ENCODE measurements around the gene CDCP1.

Gene CDCP1

DNA sequence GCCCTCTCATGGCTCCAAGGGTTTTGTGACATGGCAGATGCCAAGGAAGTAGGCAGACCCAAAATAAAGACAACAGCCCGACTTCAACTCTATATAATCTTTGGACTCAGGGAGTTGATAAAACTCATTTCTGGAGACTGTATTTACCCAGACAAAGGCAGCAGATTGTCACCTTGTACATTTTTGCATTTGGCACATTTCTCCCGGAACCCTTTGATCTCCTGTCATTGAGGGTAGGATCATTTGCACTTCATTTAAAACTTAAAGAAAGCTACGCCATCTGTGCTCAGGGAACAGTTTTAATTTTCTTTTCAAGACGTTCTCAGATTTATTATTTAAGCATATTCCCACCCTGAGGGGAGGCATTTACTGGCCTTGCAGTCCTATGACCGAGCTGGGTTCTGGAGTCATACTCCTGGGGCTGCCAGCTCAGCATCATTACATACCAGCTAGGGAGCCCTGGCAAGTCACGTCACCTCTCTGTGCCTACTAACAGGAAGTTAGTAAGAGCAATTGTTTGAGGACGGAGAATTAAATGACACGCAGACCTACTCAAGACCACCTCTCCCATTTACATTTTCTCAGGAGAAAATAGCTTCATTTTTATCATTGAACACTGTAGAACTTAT is 5.9 kb downstream of the CDCP1 start:
- DNase-seq (ENCODE audit: low read depth in 2 of 3, low spot score in 1 of 3) = no peak

DNA sequence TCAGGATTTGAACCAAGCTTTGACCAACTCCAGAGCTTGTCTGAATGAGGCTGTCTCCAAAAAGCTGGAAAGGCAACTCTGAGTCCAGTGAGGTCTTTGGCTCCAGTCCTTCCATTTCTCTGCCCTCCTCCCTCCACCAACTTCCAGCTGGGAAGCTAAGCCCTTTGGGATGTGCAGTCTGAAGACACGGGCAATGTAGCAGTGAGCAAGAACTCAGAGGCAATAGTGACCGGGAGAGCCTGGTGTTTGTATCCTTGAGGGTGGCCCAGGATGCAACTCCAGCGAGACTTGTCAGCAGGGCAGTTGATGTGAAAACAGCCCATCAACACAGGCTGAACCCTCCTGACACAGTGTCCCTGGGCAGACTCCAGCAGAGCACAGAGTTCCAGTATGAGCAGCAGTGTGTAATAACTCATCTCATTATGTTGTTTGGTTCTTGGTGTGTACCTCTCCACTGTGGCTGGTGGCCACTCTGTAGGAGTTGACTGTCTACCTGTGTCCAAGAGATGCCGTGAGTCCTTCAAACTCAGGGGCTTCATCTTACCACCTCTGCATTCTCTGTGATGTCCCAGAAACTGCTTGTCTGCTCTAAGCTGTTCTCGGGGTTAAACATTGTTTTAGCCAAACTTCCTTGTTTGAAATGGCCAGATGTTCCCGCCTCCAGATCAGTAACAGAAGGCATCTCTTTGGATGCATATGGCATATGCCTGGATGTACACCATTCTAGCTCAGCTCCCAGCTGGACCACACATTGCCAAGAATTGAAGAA is 6.6 kb downstream of the CDCP1 start:
- no peak for DNase-seq (ENCODE audit: low read depth in 2 of 3, low spot score in 1 of 3)

DNA sequence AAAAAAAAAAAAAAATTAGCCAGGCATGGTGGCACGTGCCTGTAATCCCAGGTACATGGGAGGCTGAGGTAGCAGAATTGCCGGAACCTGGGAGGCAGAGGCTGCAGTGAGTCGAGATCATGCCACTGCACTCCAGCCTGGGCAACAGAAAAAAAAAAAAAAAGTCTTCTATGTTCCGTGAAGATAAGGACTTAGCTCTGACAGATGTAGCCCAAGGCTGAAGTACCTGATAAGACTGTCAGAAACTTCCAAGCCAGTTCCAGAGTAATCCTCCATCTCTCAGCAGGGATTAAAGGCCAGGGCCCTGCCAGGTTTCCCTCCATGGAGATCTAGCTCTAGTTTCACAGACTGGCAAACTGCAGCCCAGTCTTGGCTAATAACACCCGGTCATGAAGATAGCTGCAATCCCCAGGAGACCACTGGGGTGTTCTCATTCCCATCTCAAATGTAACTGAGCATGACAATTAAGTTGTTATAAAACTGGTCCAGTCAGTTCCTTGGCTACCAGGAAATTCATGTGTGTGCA is 8.5 kb downstream of the CDCP1 start:
- DNase-seq (ENCODE audit: low read depth in 2 of 3, low spot score in 1 of 3) = no peak

DNA sequence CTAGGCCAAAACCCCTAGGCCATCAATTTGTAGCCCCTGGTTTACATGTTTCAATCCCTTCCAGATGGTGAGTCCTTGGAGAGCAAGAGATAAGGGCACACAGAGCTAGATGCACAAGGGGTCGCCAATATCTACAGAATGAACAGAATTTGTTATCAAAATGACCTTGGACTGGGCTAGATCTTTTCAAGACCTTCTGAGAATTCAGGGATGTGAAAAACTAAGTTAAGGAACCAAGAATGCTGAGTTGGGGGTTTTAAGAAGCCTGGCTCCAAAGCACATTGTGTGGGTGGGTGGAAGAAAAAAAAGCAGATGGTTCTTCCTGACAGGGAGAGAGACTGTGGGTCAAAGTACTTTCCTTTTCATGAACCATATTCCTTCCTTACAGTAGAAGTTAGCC is 10.2 kb downstream of the CDCP1 start:
- no peak for DNase-seq (ENCODE audit: low read depth in 2 of 3, low spot score in 1 of 3)

DNA sequence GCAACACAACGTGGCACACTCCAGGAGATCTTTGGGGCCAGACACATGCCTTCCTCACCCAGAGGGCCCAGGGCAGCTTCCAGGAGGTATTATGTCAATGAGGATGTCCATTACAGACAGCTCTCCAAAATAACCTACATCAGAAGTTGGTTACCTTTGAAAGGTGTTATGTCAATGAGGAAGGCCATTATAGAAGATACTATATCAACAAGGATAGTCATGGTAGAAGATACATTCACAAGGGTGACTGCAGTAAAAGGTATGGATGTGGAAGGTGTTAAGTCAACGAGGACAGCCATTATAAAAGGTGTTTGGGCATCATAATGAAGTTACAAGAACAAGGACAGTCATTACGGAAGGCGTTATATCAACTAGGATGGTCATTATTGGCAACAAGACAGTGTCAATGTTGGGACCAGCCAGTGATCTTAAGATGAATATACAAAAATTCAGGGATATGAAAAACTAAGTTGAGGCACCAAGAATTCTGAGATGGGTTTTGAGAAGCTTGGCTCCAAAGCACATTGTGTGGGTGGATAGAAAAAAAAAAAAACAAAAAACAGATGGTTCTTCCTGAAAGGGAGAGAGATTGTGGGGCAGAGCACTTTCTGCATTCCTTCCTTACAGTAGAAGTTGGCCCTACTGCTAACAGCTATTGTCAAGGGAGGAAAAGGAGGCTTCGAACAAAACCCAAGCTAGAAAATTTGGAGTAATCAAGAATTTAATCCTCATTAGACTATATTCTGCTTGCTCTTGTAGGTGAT is 11.2 kb downstream of the CDCP1 start:
- no peak for DNase-seq (ENCODE audit: low read depth in 2 of 3, low spot score in 1 of 3)

DNA sequence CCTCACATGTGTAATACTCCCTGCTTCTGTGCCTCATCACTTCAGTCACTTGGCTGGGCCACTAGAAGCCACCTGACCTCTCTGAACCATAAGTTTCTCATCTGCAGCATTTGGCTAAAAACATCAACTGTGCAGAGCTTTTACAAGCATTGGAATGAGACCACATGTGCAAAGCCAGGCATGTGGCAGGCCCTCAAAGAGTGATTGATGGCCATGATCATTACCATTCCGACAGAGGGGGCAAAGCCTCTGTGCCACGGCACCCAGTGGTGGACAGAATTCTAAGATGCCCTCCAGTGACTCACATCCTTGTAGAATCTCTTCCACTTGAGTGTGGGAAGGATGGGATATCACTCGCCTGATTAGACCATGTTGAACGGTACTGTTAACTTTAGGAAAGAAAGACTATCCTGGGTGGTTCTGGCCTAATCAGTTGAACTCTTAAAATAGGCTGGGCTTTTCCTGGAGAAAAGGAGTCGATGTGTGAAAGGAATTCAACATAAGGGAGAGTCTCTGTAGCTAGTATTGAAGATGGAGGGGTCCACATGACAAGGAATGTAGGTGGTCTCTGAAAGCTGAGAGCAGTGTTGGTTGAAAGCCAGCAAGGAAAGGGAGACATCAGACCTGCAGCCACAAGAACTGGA is 13.5 kb downstream of the CDCP1 start:
- no peak for DNase-seq (ENCODE audit: low read depth in 2 of 3, low spot score in 1 of 3)

DNA sequence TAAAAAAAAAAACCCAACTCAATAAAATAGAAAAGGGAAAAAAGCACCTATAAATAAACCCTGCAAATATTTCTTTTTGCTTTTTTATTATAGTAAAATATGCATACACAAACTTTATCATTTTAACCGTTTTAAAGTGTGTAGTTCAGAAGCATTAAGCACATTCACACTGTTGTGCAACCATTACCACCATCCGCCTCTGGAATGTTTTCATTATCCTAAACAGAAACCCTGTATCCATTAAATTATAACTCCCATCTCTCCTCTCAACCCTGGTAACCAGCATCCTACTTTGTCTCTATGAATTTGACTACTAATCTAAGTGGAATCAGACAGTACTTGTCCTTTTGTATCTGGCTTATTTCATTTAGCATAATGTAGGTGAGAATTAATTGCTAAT is 15.0 kb downstream of the CDCP1 start:
- no peak for DNase-seq (ENCODE audit: low read depth in 2 of 3, low spot score in 1 of 3)

DNA sequence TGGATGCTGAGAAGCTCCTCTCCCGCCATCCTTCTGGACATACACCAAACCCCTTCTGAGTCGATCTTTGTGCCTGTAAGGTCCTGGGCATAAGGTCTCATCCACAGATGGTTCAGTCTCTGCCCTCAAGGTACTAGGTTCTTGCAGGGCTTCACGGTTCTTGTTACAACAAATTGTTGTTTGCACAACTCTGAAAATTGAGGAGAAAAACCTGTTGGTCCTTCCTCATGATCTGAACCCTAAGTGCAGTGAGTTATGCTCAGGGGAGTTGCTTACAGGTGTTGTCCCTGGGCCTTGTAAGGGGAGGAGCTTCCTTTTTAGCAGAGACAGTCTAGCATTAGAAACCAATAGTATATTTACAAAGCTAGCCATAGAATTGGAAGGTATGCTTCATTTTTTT is 15.7 kb downstream of the CDCP1 start:
- DNase-seq (ENCODE audit: low read depth in 2 of 3, low spot score in 1 of 3) = no peak

DNA sequence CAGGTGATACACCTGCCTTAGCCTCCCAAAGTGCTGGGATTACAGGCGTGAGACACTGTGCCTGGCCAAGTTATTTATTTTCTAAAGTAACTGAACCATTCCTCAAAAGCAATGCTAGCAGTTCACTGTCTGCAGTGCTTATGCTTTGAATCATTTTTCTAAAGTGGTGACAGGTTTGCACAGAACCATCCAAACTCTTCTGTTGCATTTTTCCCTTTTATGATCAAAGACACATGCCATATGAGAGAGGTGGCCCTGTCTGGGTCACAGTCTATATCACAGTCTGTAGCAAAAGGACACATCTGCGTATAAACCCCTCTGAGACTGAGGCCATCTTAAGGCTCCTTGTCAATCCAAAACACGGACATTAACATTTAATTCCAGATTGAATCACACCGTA is 17.2 kb downstream of the CDCP1 start:
- DNase-seq (ENCODE audit: low read depth in 2 of 3, low spot score in 1 of 3) = no peak

DNA sequence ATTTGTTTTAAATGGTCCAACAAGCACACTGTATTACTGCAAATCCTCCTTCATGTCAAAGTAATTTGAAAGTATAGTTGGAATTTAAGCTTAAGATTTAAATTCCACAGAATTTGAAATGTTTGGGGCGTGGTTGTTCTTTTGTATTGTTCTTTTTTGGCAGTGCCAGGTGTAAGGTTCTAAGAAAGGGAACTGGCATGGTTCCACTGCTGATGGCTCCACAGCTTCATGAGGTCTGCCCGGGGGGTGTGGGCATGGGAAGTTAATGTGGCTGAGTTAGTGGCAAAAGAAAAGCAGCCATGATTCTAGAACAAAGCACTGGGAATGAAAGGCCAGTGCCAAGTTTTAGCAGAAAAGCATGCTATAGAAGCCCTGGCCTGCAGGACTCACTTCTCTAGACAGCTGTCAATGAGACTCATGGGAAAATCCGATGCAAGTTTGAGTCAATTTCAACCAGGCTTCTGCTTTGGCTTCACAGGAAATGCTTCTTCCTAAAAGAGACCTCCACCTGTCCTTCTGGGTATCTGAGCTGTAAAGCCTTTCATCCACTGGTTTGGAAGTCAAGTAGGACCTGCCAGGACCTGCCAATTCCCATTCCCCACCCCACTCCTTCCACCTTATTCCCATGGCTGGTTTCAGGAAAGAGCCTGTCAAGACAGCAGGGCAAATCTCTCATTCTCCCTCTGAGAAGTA is 18.9 kb downstream of the CDCP1 start:
- DNase-seq (ENCODE audit: low read depth in 2 of 3, low spot score in 1 of 3) = no peak

DNA sequence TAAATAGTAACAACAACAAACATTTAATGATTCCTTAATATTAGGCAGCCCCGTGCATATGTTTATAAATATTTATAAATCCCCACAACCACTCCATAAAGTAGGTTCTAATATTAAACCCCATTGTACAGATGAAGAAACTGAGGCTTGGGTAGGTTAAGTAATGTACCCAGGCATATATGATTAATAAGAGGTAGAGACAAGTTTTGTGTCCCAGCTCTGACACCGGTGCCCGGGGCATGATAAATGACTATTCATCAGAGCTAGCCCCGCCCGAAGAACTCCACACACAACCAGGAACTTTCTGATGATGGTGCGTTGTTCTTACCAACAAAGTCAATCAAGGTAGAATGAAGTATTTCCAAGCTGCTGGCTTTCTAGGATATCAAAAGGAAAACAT is 19.4 kb downstream of the CDCP1 start:
- no peak for DNase-seq (ENCODE audit: low read depth in 2 of 3, low spot score in 1 of 3)

DNA sequence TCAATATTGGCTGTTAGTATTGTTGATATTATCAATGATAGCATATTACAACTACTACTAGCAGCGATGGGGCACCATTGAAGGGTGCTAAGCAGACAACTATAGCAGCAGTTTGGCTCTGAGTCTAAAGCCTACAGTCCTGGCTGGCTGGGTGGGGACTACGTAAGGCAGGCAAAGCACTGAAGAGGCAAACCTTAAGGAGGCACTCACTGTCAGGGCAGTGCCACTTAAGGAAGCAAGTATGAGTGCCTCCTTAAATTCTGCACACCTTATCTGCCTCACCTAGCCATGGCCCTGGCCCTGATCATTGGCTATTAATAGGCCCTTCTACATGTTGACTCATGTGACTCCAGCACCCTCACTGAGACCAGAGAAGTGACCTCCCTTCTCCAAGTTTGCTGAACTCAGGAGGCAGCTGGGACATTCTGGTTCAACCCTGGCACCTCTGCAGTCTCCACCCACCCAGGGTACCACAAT is 20.6 kb downstream of the CDCP1 start:
- no peak for DNase-seq (ENCODE audit: low read depth in 2 of 3, low spot score in 1 of 3)

DNA sequence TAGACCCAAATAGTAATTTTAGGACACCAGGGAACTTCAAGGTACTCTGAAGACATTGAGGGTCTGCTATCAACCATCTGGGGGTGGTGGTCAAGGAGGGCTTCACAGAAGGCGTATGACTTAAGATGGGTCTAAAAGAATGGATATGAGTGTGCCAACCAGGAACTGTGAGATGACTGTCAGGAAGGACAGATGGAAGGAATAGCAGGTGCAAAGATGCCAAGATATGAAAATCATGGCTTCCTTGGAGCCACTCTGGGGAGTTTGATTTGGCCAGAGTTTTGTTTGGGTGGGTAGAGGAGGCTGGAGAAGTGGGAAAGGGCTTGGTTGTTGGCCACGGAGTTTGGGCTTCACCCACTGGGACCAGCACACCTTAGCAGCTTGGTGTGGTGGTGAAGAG is 21.2 kb downstream of the CDCP1 start:
- DNase-seq (ENCODE audit: low read depth in 2 of 3, low spot score in 1 of 3) = no peak

DNA sequence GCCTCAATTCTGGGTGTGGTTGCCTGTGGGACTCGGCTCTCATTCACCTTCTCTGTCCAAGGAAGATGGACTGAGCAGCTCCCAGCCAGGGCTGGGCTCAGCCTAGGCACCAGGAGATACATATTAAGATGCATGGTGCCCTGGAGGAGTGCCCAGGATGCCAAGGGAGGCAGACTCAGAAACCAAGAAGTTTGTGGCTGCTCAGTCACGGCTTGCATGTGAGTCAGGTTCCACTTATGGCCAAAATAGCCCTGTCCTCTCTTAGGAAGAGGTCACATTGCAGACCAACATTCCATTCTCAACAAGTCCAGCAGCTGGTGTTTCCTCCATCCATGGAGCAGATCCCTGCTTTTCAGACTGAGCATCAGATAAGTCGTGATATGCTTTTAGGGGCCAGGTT is 21.8 kb downstream of the CDCP1 start:
- DNase-seq (ENCODE audit: low read depth in 2 of 3, low spot score in 1 of 3) = no peak

DNA sequence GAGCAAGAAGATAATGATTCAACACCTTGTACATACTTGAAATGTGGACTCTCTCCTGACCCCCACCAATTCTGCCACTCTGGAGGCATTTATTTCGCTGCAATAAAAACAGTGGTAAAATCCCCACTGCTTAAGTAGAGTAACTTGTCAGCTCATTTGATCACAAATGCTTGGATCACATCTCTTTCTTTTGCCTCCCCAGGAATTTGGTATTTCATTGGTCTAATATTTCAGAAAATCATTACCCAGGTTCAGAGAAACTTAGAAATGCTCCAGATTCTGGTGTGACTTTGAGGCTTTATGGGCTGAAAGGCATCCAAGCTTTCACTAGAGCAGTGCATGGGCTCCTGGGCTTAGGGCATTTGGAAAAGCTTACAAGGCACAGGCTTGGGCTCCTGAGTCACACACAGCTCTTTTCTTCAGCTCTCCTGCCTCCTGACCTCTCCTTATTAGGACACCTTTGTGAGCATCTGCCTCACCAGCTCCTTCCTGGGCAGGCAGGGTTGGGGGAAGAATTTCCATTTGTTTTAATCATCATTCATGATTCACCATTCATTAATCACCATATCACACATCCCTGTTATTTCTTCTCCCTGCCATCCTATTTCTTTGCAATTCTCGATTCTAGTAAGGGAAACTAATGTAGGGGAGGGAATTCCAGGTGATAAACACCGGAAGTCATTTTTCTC is 22.5 kb downstream of the CDCP1 start:
- DNase-seq (ENCODE audit: low read depth in 2 of 3, low spot score in 1 of 3) = no peak

DNA sequence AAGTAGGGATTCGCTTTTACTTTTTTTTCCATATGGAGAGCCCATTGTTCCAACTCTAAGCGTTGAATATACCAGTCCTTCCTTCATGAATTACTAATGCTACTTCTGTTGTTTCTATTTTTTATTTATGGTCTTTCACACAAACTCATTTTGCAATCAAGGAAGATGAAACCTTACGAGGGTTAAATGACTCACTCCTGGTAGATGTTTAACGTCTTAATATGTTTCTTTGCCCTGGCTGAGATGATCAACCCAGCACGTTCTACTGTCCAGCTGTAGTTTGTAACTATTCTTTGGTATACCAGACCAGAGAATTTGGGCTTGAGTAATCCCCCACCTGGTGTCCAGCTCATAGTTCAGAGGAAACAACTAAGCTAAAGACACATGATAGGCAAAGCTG is 23.1 kb downstream of the CDCP1 start:
- DNase-seq (ENCODE audit: low read depth in 2 of 3, low spot score in 1 of 3) = no peak

DNA sequence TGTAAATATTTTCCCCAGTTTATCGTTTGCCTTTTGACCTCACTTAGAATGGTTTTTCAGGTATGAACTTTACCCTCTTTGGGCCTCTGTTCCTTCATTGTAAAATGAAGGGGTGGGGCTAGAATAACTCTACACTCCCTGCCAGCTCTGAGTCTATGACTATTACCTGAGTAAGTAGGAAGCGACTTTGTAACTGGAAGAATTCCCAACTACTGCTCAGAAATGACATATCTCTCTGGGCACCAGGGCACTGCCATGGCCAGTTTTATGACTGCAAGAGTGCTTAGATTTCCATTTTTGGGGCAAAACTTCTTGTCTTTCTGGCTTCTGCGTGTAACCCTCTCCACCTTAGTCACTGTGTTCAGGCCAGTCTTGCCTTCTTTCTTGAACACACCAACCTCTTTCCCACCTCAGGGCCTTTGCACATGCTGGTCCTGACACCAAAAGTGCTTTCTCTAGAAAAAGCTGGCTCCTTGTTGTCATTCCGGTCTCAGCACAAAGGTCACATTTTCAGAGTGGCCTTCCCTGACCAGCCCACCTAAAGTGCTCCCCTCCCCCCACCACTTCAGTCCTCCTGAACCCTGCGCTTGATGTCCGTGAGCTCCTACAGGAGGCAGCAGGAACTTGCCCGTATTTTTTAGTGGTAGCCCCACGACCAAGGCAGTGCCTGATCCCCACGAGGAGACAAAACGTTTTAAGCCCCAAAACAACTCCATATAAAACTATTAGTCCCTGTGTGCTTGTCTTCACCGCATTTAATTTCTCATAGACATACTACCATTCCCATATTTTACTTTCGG is 25.6 kb downstream of the CDCP1 start:
- no peak for DNase-seq (ENCODE audit: low read depth in 2 of 3, low spot score in 1 of 3)

DNA sequence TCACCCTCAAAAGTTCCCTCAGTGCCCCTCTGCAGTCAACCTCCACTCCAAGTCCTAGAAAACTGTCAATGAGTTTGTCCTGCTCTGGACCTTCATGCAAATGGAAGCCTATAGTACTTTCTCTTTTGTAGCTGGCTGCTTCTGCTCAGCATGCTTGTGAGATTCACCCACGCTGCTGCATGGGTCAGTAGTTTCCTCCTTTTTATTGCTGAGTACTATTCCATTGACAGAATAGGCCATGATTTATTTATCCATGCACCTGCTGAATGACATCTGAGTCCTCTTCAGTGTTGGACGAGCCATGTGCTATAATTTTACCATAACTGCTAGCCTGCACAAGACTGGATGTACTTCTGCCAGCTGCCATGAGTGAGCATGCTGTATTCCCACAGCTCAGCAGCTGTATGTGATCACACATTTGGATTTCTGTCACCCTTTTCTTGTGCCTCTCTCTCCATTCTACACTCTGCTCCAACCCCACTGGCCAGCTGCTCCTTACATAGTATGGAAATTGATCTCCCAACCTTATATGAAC is 26.3 kb downstream of the CDCP1 start:
- DNase-seq (ENCODE audit: low read depth in 2 of 3, low spot score in 1 of 3) = no peak

DNA sequence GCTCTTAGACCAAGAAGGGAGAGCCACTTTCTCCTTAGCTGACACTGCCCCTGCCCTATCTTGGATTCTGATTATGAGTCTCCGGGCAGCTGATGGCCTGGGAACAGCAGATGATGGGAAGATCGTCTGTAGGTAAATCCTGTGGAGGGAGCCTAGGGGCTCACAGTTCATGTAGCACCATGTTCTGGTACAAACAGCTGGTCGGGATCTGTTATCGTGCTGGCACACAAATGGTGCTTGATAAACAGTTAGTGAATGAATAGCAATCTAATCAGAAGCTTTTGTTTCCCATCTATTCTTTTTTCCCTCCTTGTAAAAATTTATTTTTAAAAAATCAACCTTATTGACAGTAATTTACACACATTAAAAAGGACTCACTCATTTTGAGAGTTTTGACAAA is 26.8 kb downstream of the CDCP1 start:
- no peak for DNase-seq (ENCODE audit: low read depth in 2 of 3, low spot score in 1 of 3)

Data from stimulated activated CD4-positive, alpha-beta T cell treated with anti-CD3 and anti-CD28 coated beads, Interleukin-12 subunit alpha, Interleukin-12 subunit beta, amount 100 ng/mL, for 48 hours (primary cell).